Measurements from ENCODE around the gene VSIG10L2.
"Not testable (repeated sequence)": the region's sequence is repeated elsewhere in the genome, so short reads cannot be mapped to it uniquely, and the experiment has no call there.

Gene VSIG10L2

GRCh38 chr11:125945797-125946520, at the start of gene VSIG10L2:
TSS of gene VSIG10L2 (plus strand) at chr11:125946044. CDS start at chr11:125946056, 12 bp downstream.
- DNase-seq = no peak

DNA sequence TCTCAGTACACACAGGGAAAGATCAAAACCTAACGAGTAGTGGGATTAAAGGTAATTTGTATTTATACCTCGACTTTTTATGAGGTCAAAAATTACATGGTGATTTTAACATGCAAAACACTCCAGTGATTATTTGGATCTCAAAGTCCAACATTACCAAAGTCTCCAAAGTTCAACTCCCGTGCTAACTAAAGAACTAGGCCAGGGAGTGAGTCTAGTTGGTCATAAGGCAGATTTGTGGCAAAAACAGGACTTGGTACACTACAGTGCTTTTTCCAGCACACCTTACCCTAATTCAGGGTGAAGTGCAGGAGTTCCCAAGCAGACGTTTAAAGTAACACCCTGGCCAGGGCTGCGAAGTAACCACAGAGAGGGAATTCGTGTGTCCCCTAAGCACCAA, 44.0 kb upstream of the VSIG10L2 start:
- DNase-seq = no peak

DNA sequence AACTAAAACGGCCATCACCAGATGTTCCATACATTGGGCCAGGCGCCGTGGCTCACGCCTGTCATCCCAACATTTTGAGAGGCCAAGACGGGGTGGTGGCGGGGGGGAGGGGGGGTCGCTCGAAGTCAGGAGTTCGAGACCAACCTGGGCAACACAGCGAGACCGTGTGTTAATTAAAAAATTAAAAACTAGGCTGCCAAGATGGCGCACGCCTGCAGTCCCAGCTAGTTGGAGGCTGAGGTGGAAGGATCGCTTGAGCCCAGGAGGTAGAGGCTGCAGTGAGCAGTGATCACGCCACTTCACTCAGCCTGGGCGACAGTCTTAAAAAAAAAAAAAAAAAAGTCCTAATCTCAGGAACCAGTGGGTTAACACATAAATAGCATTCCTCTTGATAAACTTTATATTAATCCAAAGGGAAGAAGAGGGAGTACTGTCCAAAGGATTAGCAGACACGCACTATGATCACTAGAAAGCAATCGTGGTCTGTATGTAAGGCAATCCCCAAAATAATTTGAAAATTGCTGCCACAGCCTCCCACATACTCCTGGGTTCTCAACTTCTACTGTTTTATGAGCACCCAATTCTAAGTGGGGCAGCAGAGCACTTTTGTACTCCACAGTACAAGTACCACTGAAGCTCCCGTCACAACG, 43.4 kb upstream of the VSIG10L2 start:
- no peak for DNase-seq

GRCh38 chr11:125902927-125903710, 42.7 kb upstream of the VSIG10L2 start, which contains the start of gene PUS3:
TSS of gene PUS3 (minus strand) at chr11:125903206. CDS start at chr11:125896284, 6,922 bp downstream.
- DNase-seq = peak; percentile 69

DNA sequence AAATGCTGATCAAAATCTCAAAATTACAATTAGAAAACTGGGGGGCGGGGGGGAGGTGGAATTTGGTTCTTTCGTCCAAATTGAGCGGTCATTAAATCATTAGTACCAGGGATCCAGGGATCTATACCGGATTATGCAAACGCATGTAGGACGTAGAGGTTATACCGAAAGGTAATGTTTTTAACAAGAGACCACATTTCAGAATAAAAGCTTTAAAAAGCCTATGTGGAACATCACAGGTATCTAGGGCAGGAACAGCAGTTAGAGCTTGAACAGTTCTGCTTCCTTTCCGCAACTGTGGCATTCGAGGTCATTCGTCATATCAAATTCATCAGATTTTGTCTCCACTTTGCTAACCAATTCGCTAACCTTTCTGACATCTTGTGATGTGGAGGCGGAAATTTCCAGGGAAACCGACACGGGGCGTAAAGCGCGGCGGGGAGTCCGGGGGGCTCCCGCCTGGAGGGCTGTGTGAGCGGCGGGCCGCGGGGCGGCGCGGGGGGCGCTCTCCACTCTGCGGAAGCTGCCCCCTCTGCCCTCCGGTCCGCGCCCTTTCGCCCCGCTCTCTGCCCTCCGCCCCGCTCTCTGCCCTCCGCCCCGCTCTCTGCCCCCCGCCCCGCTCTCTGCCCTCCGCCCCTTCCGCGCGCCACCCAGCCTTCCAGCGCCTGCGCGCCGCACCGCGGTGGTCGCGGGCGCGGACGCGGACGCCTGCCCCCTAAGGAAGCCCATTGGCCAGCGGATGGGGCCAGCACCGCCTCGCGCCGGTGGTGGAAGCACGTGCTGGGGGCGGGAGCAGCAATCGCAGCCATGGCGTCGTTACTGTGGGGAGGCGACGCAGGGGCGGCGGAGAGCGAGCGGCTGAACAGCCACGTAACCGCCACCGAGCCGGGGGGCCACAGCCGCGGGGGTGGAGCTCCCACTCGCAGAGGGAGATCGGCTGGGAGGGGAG, 41.9 kb upstream of the VSIG10L2 start, which contains the start of gene DDX25:
Gene DDX25 (plus strand): TSS at position 798 of the 949 bp plus-strand sequence. CDS start 10 bp downstream, at position 808.
- no peak for DNase-seq

DNA sequence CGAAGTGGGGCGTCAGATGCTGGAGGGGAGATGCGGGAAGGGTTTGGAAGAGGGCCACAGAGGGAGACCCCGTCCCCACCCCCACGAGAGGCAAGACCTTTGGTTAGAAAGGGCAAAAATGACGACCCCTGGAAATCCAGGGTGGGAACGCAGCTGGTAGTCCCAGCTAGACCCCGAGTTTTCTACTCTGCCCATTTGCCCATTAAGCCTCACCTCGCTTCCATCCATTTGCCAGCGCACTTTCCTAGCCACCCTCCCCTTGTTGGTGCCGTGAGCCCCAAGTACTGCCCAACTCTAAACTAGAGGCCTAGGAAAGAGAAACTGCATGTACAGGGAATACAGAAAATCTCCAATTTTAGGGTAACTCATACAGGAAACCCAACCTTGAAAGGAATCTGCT, 41.2 kb upstream of the VSIG10L2 start:
- DNase-seq = no peak

DNA sequence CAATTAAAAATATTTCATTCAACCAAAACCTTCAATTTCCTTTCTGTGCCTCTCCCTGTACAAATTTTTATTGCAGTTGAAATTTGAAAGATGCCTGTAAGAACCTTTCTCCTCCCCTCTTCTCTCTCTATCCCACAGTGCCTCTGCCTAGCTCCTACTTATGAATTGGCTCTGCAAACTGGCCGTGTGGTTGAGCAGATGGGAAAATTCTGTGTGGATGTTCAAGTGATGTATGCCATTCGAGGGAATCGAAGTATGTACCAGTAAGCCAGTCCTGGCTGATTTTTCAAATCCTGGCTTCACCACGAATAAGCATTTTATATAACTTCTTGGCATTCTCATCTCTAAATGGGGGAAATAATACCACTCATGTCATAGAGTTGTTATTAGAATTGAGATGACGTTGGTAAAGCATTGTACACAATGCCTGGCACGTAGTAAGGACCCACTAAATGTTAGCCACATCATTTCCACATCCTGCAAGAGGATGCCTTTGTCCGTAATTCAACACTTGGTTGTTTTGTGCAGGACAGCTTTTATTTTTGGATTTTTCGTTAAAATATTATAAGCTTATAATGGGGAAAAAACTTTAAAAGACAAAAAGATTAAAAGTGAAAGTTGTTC, 35.5 kb upstream of the VSIG10L2 start:
- no peak for DNase-seq

DNA sequence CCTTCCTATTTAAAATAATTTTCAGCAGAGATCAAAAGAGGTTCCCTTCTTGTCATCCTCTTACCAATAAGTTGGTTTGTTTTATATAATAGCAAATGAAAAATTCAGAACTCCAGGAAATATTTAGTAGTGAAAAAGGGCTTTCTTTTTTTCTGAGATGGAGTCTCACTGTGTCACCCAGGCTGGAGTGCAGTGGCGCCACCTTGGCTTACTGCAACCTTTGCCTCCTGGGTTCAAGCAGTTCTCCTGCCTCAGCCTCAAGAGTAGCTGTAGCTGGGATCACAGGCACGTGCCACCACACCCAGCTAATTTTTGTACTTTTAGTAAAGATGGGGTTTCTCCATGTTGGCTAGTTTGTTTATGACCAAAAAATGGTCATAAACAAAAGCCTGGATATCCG, 31.2 kb upstream of the VSIG10L2 start:
- DNase-seq = not testable (repeated sequence)

DNA sequence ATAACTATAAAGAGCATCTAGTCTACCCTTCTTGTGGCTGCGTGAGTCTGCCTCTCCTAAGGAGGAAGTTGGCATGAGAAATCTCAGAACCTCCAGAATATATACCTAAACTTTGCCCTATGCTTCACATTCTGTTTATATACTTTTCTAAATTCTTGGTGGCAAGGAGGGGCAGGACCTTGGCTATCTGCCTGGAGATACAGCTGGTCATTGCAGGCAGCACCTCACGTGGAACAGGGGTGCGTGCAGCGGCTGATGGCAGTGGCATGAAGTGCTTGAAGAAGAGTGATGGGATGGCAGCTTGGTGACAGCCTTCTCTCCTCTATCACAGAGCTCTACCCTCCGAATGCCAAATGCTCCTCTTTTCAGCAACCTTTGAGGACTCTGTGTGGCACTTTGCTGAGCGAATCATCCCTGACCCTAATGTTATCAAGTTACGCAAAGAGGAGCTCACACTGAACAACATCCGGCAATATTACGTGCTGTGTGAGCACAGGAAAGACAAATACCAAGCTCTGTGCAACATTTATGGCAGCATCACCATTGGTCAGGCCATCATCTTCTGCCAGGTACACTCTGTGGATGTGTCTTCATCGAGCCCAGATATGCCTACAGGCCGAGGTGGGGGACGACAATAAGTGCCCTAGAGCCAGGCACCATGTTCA, 29.0 kb upstream of the VSIG10L2 start:
- no peak for DNase-seq

- DNase-seq = no peak
Observed at GRCh38 chr11:125918140-125918840, 27.6 kb upstream of the VSIG10L2 start.

- no peak for DNase-seq
Observed at GRCh38 chr11:125921042-125921441, 24.8 kb upstream of the VSIG10L2 start.

DNA sequence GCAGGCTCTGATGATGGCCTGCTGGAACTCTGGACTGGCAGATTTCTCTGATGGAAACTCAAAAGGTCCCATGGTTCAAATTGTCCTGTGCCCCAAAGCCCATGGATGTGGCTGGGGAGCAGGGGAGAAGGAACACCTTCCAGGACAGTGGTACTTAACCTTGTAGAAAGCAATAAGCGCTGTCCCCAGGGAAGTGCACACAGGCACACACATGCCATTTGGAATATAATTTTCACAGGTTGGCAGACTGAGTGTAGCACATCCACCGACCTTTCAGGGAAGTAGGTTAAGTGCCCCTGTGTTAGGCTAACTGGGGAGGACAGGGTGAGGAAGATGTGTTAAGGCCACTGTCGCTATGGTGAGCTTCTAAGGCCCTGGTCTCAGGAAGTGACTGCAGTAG, 23.7 kb upstream of the VSIG10L2 start:
- no peak for DNase-seq

DNA sequence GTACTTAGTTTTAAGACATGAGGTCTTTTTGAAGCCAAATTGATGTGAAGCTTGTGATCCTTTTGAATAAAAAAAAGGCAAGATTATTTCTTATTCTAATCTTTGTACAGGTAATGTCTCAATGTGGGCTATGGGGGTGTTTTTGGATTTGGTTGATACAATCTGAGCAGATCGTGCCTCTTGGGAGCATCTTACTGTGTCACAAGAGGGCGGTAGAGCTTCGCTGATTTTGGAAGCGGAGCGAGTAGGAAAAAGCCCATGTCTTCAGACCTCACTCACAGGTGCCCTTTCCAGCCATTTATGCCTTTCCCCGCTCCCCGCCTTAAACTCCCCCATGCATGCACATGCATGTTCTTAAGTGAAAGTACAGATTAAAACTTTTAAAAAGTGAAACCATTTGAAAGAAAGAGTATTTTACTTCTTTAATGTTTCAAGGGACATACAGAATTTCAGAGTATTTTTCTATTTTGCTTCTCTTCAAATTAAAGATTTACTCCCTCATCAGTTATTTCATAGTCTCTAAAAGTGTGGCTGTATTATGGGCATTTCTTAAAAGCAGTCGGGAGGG, 22.7 kb upstream of the VSIG10L2 start:
- no peak for DNase-seq

GRCh38 chr11:125923633-125924032, 22.2 kb upstream of the VSIG10L2 start:
- no peak for DNase-seq

DNA sequence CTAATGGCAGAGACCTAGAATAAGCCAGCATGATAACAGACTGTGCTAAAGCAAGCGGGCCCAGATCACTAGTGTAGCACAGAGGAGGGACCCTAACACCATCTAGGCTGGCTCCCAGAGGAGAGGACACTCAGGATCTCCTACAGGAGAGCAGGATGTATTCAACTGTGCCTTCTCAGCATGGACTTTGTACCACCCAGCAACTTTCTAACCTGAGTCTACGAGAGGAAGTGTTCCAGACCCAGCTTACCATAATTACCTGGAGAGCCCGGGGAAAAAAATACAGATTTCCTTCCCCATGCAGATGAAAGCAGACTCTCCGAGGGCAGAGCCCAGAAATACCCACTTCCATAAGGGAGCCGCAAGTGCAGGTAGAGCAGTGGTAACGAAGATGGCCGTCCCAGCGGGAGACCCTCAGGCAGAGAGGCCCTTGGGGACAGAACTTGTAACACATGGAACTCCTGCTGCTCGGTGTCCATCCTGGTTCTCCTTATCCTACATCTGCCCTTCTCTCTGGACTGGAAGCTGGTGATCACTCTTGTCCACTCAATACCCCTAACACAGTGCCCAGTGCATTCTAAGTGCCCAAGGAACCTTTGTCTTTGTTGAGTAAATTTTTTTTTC, 21.3 kb upstream of the VSIG10L2 start:
- DNase-seq = no peak

DNA sequence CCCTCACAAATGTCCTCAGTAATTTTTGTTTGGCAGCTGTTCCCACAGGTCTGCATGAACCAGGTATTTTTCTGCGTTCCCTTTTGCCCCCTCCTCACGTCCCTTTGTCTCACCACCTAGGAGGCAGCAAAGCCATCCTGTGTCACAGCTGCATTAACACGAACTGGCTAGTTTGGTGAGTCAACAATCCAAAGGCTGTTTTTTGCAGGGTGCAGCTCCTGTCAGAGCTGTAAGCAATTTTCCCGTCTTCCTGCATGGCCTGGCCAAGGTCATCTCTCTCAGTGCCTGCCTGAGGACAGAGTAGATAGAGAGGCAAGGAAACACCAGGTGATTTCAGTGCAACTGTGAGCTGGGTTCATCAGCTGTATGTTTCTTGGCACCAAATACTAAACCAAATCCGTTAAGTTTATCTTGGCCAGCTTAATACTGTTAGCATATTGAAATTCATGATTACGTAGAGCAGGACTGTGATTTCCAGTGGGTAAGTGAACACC, 20.6 kb upstream of the VSIG10L2 start:
- no peak for DNase-seq

DNA sequence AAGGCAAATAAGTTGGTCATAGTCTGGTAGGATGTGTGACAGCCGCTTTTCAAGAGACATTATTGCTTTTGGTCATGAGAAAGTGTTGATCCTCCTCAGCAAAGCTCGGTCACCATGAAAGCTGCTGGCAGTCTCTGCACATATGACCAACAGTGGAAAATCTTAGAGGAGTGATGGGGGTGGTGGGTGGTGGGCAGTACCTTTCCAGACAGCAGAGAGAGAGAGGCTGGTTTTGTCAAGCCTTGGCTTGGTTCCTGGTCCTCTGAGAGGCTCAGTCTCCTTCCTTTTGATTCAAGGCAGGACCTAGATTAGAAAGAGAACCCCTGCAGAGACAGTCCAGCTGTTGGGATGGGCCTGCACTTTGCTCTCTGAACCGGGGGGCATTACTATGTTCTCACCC, 20.0 kb upstream of the VSIG10L2 start:
- DNase-seq = no peak

- no peak for DNase-seq
Observed at GRCh38 chr11:125926682-125927081, 19.2 kb upstream of the VSIG10L2 start.

DNA sequence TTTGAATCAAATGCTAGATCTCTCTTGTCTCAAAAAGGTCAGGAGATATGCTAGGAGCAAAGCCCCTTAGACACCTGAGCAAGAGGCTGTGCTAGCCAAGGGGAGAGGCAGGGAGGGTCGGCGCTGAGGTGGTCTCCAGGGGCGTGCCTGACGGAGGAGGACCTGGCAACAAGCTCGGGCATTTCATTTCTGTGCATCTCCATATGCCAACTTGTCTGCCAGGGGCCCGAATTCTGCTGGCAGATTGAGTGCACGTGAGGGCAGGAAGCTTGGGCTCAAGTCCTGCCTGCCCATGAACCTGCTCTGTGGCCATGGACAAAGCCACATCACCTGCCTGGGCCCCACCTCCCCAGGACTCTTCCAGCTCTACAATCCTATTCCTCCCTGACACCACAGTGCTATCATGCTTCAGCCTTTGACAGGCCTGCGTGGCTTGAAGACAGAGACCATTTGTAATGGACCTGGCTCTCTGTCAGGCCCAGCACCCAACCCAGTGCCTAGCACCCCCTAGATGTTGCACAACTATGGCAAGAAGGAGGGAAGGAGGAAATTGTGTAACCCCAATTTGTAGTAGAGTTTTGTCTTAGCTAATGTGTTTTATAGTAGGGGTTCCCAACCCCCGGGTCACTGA, 16.3 kb upstream of the VSIG10L2 start:
- no peak for DNase-seq
